Measurements from ENCODE around the gene OR11H6.
"Not testable (repeated sequence)": the region's sequence is repeated elsewhere in the genome, so short reads cannot be mapped to it uniquely, and the experiment has no call there.

The OR11H6 gene

DNA sequence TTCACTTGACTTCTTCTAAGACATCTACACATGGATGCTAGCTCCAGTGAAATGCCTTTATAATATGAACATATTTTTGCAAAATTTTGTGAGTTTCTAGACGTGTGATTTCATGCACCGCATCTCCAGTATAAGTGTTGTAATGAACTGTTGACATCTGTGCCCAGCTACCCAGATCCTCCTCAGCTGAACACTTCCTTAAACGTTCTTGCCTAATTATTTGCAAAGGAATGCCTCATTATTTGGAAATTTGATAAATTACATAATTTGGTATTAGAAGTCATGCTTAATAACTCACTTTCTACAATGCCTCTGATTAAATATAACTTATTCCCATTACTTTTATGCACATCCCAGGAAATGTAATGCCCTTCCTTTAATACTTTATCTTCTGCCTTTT lies 18.8 kb upstream of the OR11H6 start:
- no peak overlapping the region for H3K27ac ChIP-seq
- no peaks in the 10 kb centered on the region for H3K27me3 ChIP-seq (ENCODE audit: control insufficient read depth, insufficient read depth, low read length)
- no peak overlapping the region for H3K4me3 ChIP-seq (ENCODE audit: low read depth, low read length)
- no peak overlapping the region for H2AFZ ChIP-seq
- H3K9me3 ChIP-seq (ENCODE audit: control insufficient read depth, low read length) = no peaks in the 10 kb centered on the region
- no peak overlapping the region for H3K4me2 ChIP-seq (ENCODE audit: low read length)
- TF ChIP-seq, protein P1, sequence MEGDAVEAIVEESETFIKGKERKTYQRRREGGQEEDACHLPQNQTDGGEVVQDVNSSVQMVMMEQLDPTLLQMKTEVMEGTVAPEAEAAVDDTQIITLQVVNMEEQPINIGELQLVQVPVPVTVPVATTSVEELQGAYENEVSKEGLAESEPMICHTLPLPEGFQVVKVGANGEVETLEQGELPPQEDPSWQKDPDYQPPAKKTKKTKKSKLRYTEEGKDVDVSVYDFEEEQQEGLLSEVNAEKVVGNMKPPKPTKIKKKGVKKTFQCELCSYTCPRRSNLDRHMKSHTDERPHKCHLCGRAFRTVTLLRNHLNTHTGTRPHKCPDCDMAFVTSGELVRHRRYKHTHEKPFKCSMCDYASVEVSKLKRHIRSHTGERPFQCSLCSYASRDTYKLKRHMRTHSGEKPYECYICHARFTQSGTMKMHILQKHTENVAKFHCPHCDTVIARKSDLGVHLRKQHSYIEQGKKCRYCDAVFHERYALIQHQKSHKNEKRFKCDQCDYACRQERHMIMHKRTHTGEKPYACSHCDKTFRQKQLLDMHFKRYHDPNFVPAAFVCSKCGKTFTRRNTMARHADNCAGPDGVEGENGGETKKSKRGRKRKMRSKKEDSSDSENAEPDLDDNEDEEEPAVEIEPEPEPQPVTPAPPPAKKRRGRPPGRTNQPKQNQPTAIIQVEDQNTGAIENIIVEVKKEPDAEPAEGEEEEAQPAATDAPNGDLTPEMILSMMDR (IDR thresholded peaks at IDR 0.05) = no peak
- H3K36me3 ChIP-seq (ENCODE audit: control insufficient read depth, insufficient read depth, low read length) = no peaks in the 10 kb centered on the region
- no peak overlapping the region for H3K9ac ChIP-seq
- H3K4me1 ChIP-seq = no peaks in the 10 kb centered on the region
- no peaks in the 10 kb centered on the region for H3K79me2 ChIP-seq

DNA sequence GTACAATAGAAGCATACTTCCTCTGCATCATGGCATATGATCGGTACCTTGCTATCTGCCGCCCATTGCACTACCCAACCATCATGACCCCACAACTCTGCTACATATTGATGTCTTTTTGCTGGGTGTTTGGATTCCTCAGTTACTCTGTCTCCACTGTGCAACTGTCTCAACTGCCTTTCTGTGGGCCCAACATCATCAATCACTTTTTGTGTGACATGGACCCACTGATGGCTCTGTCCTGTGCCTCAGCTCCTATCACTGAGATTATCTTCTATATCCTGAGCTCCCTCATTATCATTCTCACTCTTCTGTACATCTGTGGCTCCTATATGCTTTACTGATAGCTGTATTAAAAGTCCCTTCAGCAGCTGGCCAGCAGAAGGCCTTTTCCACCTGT lies 13.9 kb upstream of the OR11H6 start:
- TF ChIP-seq, protein P1 (IDR thresholded peaks at IDR 0.05) = no peak
- H3K4me2 ChIP-seq (ENCODE audit: low read length) = no peak overlapping the region
- H3K4me3 ChIP-seq (ENCODE audit: low read depth, low read length) = no peak overlapping the region
- no peaks in the 10 kb centered on the region for H3K79me2 ChIP-seq
- H3K36me3 ChIP-seq (ENCODE audit: control insufficient read depth, insufficient read depth, low read length) = no peaks in the 10 kb centered on the region
- no peak overlapping the region for H3K27ac ChIP-seq
- H3K4me1 ChIP-seq = no peaks in the 10 kb centered on the region
- no peaks in the 10 kb centered on the region for H3K27me3 ChIP-seq (ENCODE audit: control insufficient read depth, insufficient read depth, low read length)
- H3K9ac ChIP-seq = no peak overlapping the region
- no peaks in the 10 kb centered on the region for H3K9me3 ChIP-seq (ENCODE audit: control insufficient read depth, low read length)
- no peak overlapping the region for H2AFZ ChIP-seq

DNA sequence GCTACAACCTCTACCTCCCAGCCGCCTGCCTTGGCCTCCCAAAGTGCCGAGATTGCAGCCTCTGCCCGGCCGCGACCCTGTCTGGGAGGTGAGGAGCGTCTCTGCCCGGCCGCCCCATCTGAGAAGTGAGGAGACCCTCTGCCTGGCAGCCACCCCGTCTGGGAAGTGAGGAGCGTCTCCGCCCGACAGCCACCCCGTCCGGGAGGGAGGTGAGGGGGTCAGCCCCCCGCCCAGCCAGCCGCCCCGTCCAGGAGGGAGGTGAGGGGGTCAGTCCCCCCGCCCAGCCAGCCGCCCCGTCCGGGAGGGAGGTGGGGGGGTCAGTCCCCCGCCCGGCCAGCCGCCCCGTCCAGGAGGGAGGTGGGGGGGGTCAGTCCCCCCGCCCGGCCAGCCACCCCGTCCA lies 11.1 kb upstream of the OR11H6 start:
- not testable (repeated sequence) for H3K4me1 ChIP-seq; H3K9ac ChIP-seq; H2AFZ ChIP-seq; H3K27ac ChIP-seq; H3K9me3 ChIP-seq (ENCODE audit: control insufficient read depth, low read length); H3K79me2 ChIP-seq; H3K4me3 ChIP-seq (ENCODE audit: low read depth, low read length); H3K27me3 ChIP-seq (ENCODE audit: control insufficient read depth, insufficient read depth, low read length); H3K36me3 ChIP-seq (ENCODE audit: control insufficient read depth, insufficient read depth, low read length); H3K4me2 ChIP-seq (ENCODE audit: low read length)

DNA sequence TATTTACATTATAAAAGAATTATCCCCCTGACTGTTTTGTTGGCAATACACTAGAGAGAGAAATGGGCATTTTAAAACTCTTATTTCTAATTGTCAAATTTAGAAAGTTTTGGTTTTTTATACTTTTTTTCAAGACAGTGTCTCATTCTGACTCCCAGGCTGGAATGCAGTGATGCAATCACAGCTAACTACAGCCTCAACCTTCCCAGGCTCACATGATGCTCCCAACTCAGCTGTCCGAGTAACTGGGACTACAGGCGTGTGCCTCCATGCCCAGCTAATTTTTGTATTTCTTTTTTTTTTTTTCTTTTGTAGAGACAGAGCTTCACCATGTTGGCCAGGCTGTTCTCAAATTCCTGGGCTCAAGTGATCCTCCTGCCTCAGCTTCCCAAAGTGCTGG lies 8.3 kb upstream of the OR11H6 start:
- Histone ChIP-seq H3K27me3 (ENCODE audit: control insufficient read depth, insufficient read depth, low read length) (no peaks in the 10 kb centered on the region), H3K36me3 (ENCODE audit: control insufficient read depth, insufficient read depth, low read length) (no peaks in the 10 kb centered on the region), H2AFZ (no peak overlapping the region), H3K4me2 (ENCODE audit: low read length) (no peak overlapping the region), H3K79me2 (no peaks in the 10 kb centered on the region), H3K27ac (no peak overlapping the region), H3K9me3 (ENCODE audit: control insufficient read depth, low read length) (no peaks in the 10 kb centered on the region), H3K4me3 (ENCODE audit: low read depth, low read length) (no peak overlapping the region), H3K4me1 (no peaks in the 10 kb centered on the region), H3K9ac (no peak overlapping the region)
- TF ChIP-seq, protein P1 (IDR thresholded peaks at IDR 0.05) = no peak

DNA sequence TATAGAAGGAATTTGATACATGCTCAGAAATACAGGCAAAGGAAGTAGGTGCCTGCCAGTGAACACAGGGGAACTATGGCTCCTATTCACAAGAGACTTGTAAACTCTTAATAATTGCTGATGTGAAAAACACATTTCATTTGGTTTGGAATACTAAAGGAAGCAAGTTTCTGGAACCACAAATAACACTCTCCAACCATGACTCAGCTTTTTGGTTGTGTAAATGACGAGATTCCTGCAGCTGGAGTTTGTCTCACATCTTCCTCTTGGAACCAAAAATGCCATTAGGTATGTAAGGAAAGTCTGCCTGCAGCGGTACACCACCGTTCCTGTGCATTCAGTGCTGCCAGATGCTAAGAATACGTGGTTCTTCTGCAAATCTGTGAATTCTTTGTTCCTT lies 4.5 kb upstream of the OR11H6 start:
- no peak overlapping the region for H3K9ac ChIP-seq
- H3K4me3 ChIP-seq (ENCODE audit: low read depth, low read length) = no peak overlapping the region
- H3K9me3 ChIP-seq (ENCODE audit: control insufficient read depth, low read length) = no peaks in the 10 kb centered on the region
- no peaks in the 10 kb centered on the region for H3K4me1 ChIP-seq
- no peak overlapping the region for H2AFZ ChIP-seq
- H3K36me3 ChIP-seq (ENCODE audit: control insufficient read depth, insufficient read depth, low read length) = no peaks in the 10 kb centered on the region
- H3K27me3 ChIP-seq (ENCODE audit: control insufficient read depth, insufficient read depth, low read length) = no peaks in the 10 kb centered on the region
- no peak overlapping the region for H3K27ac ChIP-seq
- TF ChIP-seq, protein P1 (IDR thresholded peaks at IDR 0.05) = no peak
- no peak overlapping the region for H3K4me2 ChIP-seq (ENCODE audit: low read length)
- no peaks in the 10 kb centered on the region for H3K79me2 ChIP-seq
